Esophagus muscularis mucosa (tissue), 3 donors: ENCODE data around the gene CENPP.

ENCODE experiments used
- POLR2A ChIP-seq: fragments of 450-650 bp; IDR thresholded peaks from one replicate; pipeline ENCODE4 v1.6.1; 2017; ENCODE audit warnings: antibody characterized with exemption, moderate library complexity, mild to moderate bottlenecking, low read depth
- POLR2AphosphoS5 ChIP-seq, 2 donors: sonication (generic); formaldehyde crosslinking; IDR thresholded peaks; one replicate each; pipeline ENCODE4 v1.6.1; 2017; ENCODE audit warnings: antibody characterized with exemption in 2 of 2
- TF ChIP-seq, protein P1 (sequence below), 3 experiments: fragments of 200-600 bp in 2 of 3; fragments of 450-650 bp in 1 of 3; sonication (generic) in 2 of 3; IDR thresholded peaks; one replicate each; pipeline ENCODE4 v1.5.1; 2017 to 2019; ENCODE audit warnings: antibody characterized with exemption in 3 of 3, mild to moderate bottlenecking in 2 of 3, moderate library complexity in 1 of 3

DNA sequence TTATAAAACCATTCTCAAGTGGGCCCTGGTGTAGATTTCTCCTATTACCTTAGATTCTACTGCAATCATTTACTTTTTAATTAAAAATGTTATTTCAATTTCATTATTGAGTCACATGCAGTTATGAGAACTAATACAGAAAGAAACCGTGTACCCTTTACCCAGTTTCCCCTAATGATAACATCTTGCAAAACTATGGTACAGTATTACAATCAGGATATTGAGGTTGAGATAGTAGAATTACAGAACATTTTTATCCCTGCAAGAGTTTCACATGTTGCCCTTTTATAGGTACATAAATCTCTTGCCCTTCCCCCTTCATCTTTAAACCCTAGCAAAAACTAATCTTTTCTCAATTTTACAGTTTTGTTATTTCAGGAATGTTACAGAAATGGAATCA, 109.5 kb downstream of the CENPP start:
- TF ChIP-seq, protein P1, sequence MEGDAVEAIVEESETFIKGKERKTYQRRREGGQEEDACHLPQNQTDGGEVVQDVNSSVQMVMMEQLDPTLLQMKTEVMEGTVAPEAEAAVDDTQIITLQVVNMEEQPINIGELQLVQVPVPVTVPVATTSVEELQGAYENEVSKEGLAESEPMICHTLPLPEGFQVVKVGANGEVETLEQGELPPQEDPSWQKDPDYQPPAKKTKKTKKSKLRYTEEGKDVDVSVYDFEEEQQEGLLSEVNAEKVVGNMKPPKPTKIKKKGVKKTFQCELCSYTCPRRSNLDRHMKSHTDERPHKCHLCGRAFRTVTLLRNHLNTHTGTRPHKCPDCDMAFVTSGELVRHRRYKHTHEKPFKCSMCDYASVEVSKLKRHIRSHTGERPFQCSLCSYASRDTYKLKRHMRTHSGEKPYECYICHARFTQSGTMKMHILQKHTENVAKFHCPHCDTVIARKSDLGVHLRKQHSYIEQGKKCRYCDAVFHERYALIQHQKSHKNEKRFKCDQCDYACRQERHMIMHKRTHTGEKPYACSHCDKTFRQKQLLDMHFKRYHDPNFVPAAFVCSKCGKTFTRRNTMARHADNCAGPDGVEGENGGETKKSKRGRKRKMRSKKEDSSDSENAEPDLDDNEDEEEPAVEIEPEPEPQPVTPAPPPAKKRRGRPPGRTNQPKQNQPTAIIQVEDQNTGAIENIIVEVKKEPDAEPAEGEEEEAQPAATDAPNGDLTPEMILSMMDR (IDR thresholded peaks at IDR 0.05), result no peak
- TF ChIP-seq POLR2A (no peak), POLR2AphosphoS5 (IDR thresholded peaks at IDR 0.05) (no peak)
